Measurements from ENCODE around the gene ACOX1. TPM values are rescaled to one million over a fixed set of nuclear protein-coding genes. Genes with fewer than 3 reads are reported as not detected.

Gene ACOX1
- total and polyA plus RNA-seq, 4 donors = 33.3 to 293 (median 63.4) TPM

DNA sequence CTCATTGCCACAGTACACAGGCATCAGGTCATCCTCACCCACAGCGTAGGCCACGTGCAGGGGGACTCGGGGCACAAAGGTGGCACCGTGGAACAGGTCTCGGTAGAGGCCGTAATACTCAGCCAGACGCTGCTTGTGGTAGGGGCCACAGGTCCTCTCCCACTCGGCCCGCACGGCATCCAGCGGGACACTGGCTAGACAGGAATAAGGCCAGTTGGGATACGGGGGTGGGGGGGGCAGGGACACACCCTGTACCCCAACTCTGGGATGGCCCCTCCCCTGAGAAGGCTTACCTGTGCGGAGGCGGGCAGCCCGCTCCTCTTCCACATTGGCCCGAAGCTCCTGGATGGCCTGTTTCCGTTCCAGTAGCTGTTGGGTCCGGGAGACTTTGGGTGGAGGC is 77.2 kb downstream of the ACOX1 start (continued):
- TF ChIP-seq, protein P1, sequence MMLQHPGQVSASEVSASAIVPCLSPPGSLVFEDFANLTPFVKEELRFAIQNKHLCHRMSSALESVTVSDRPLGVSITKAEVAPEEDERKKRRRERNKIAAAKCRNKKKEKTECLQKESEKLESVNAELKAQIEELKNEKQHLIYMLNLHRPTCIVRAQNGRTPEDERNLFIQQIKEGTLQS (IDR thresholded peaks at IDR 0.05) = no peak
- TF ChIP-seq YY1 (IDR thresholded peaks at IDR 0.05) = no peak
- TF ChIP-seq, protein P2, sequence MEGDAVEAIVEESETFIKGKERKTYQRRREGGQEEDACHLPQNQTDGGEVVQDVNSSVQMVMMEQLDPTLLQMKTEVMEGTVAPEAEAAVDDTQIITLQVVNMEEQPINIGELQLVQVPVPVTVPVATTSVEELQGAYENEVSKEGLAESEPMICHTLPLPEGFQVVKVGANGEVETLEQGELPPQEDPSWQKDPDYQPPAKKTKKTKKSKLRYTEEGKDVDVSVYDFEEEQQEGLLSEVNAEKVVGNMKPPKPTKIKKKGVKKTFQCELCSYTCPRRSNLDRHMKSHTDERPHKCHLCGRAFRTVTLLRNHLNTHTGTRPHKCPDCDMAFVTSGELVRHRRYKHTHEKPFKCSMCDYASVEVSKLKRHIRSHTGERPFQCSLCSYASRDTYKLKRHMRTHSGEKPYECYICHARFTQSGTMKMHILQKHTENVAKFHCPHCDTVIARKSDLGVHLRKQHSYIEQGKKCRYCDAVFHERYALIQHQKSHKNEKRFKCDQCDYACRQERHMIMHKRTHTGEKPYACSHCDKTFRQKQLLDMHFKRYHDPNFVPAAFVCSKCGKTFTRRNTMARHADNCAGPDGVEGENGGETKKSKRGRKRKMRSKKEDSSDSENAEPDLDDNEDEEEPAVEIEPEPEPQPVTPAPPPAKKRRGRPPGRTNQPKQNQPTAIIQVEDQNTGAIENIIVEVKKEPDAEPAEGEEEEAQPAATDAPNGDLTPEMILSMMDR (IDR thresholded peaks at IDR 0.05; ENCODE audit: low read depth, low read length, missing input control) = no peak
- TF ChIP-seq EGR1 (IDR thresholded peaks at IDR 0.05; ENCODE audit: low read depth in 2 of 2) = no peak
- no peak for TF ChIP-seq HNF4A (conservative IDR thresholded peaks at IDR 0.05)

DNA sequence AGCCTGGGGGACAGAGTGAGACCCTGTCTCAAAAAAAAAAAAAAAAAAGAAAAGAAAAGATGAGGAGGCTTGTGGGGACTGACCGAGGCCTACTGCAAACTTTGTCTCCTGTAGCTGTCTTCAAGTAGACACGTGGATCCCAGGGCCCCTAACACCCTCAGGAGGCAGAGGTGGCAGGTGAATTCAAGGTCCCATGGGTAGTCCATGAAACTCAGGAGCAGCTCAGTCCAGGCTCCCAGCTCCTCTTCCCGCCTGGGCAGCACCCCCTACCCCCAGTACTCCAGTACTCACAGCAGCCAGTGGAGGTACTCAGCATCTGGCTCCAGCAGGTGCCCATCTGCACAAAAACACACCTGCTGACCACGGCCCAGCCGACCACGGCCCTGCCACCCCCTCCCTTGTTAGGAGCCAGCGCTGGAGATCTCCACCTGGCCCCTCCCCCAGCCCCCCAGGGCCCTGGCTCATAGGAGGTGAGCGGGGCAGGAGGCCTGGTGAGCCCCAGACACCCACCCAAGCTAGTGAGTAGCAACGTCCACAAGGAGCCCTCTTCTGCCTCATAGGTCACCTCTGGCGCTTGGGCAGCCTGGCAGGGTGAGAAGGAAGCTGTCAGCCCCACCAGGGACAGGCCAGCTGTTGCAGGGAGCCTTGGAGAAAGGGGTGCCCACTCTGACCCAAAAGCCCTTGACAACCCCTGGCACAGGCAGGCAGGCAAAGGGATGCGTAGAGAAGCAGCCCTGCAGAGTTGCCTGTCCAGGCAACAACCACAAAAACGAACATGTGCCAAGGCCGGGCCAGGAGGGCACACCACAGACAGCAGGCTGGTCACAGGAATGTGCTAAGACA is 78.1 kb downstream of the ACOX1 start:
- TF ChIP-seq GABPA (IDR thresholded peaks at IDR 0.05 in 1 of 2, conservative IDR thresholded peaks at IDR 0.05 in 1 of 2) (no peak), TAF1 (conservative IDR thresholded peaks at IDR 0.05) (no peak), NR2F2 (IDR thresholded peaks at IDR 0.05) (no peak), YY1 (IDR thresholded peaks at IDR 0.05) (no peak), HNF4A (conservative IDR thresholded peaks at IDR 0.05) (no peak), RXRA (IDR thresholded peaks at IDR 0.05) (no peak), JUND (IDR thresholded peaks at IDR 0.05) (no peak), HNF4G (IDR thresholded peaks at IDR 0.05) (no peak), FOXA1 (IDR thresholded peaks at IDR 0.05) (no peak), RAD21 (IDR thresholded peaks at IDR 0.05) (no peak), EGR1 (IDR thresholded peaks at IDR 0.05; ENCODE audit: low read depth in 2 of 2) (no peak), SP1 (IDR thresholded peaks at IDR 0.05) (no peak), FOXA2 (IDR thresholded peaks at IDR 0.05) (no peak)
- TF ChIP-seq, protein P1 (IDR thresholded peaks at IDR 0.05) = no peak
- TF ChIP-seq, protein P3, sequence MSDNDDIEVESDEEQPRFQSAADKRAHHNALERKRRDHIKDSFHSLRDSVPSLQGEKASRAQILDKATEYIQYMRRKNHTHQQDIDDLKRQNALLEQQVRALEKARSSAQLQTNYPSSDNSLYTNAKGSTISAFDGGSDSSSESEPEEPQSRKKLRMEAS (IDR thresholded peaks at IDR 0.05) = no peak
- TF ChIP-seq, protein P4, sequence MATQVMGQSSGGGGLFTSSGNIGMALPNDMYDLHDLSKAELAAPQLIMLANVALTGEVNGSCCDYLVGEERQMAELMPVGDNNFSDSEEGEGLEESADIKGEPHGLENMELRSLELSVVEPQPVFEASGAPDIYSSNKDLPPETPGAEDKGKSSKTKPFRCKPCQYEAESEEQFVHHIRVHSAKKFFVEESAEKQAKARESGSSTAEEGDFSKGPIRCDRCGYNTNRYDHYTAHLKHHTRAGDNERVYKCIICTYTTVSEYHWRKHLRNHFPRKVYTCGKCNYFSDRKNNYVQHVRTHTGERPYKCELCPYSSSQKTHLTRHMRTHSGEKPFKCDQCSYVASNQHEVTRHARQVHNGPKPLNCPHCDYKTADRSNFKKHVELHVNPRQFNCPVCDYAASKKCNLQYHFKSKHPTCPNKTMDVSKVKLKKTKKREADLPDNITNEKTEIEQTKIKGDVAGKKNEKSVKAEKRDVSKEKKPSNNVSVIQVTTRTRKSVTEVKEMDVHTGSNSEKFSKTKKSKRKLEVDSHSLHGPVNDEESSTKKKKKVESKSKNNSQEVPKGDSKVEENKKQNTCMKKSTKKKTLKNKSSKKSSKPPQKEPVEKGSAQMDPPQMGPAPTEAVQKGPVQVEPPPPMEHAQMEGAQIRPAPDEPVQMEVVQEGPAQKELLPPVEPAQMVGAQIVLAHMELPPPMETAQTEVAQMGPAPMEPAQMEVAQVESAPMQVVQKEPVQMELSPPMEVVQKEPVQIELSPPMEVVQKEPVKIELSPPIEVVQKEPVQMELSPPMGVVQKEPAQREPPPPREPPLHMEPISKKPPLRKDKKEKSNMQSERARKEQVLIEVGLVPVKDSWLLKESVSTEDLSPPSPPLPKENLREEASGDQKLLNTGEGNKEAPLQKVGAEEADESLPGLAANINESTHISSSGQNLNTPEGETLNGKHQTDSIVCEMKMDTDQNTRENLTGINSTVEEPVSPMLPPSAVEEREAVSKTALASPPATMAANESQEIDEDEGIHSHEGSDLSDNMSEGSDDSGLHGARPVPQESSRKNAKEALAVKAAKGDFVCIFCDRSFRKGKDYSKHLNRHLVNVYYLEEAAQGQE (IDR thresholded peaks at IDR 0.05) = no peak
- TF ChIP-seq, protein P2 (IDR thresholded peaks at IDR 0.05; ENCODE audit: low read depth, low read length, missing input control) = no peak
- TF ChIP-seq, protein P5, sequence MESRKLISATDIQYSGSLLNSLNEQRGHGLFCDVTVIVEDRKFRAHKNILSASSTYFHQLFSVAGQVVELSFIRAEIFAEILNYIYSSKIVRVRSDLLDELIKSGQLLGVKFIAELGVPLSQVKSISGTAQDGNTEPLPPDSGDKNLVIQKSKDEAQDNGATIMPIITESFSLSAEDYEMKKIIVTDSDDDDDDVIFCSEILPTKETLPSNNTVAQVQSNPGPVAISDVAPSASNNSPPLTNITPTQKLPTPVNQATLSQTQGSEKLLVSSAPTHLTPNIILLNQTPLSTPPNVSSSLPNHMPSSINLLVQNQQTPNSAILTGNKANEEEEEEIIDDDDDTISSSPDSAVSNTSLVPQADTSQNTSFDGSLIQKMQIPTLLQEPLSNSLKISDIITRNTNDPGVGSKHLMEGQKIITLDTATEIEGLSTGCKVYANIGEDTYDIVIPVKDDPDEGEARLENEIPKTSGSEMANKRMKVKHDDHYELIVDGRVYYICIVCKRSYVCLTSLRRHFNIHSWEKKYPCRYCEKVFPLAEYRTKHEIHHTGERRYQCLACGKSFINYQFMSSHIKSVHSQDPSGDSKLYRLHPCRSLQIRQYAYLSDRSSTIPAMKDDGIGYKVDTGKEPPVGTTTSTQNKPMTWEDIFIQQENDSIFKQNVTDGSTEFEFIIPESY (IDR thresholded peaks at IDR 0.05) = no peak
- no peaks in the 10 kb centered on the region for H3K27me3 ChIP-seq (ENCODE audit: control insufficient read depth in 4 of 4, insufficient read depth in 4 of 4, low read length in 3 of 4)
- peaks cover 6 to 41% (median 28%) of the 10 kb centered on the region in 4 donors for H3K4me1 ChIP-seq (ENCODE audit: control insufficient read depth in 4 of 4, insufficient read depth in 4 of 4, low read length in 3 of 4)

More for the DNA sequence above, 78.1 kb downstream of the ACOX1 start:
- WGBS = 91% methylated on average over 13 of the region's 13 CpGs
- no peaks in the 10 kb centered on the region for H3K9me3 ChIP-seq (ENCODE audit: control insufficient read depth in 4 of 4, low read length in 3 of 4)
- H3K27ac ChIP-seq (ENCODE audit: low read depth in 1 of 2, low read length in 2 of 2) = no peak overlapping the region
- DNase-seq (ENCODE audit: low spot score) = no peak
- no peak overlapping the region for H3K4me3 ChIP-seq (ENCODE audit: low read depth in 1 of 3, low read length in 3 of 3)
- H3K36me3 ChIP-seq (ENCODE audit: control insufficient read depth in 4 of 4, insufficient read depth in 3 of 4, low read depth in 1 of 4, low read length in 3 of 4) = peaks cover 6 to 26% (median 13%) of the 10 kb centered on the region in 4 donors
- H3K9ac ChIP-seq (ENCODE audit: low read depth in 1 of 2, low read length in 2 of 2) = no peak overlapping the region
